ACC112 (cell line): ENCODE data around the gene MYBPHL.

Source experiments
- H2AFZ ChIP-seq: fragments of 200-600 bp; sonication (generic); one replicate; pipeline ENCODE4 v1.6.0; 2017; ENCODE audit warnings: antibody characterized with exemption, low read length; ENCODE audit not compliant: unreplicated experiment
- H3K27ac ChIP-seq: fragments of 200-600 bp; sonication (generic); 2 replicates; pipeline ENCODE4 v1.5.1; 2014; ENCODE audit warnings: low read depth, mild to moderate bottlenecking, antibody characterized with exemption, low read length, moderate library complexity
- H3K27me3 ChIP-seq: fragments of 200-600 bp; sonication (generic); 2 replicates; pipeline ENCODE4 v1.6.1; 2014; ENCODE audit warnings: mild to moderate bottlenecking, antibody characterized with exemption, low read length, moderate library complexity, mixed read lengths; ENCODE audit not compliant: insufficient read depth
- H3K36me3 ChIP-seq: fragments of 200-600 bp; sonication (generic); 2 replicates; pipeline ENCODE4 v1.6.1; 2016; ENCODE audit warnings: mild to moderate bottlenecking, antibody characterized with exemption, low read length, moderate library complexity, mixed read lengths; ENCODE audit not compliant: insufficient read depth
- H3K4me1 ChIP-seq: fragments of 200-600 bp; sonication (generic); one replicate; pipeline ENCODE4 v1.6.1; 2016; ENCODE audit warnings: low read length, mixed read lengths; ENCODE audit not compliant: insufficient read depth, unreplicated experiment, control insufficient read depth
- H3K4me3 ChIP-seq: fragments of 200-600 bp; sonication (generic); 2 replicates; pipeline ENCODE4 v1.5.1; 2014; ENCODE audit warnings: mild to moderate bottlenecking, low read depth, low read length
- H3K79me2 ChIP-seq: fragments of 200-600 bp; sonication (generic); one replicate; pipeline ENCODE4 v1.6.0; 2016; ENCODE audit warnings: low read length; ENCODE audit not compliant: control insufficient read depth, unreplicated experiment, insufficient read depth

Gene MYBPHL

DNA sequence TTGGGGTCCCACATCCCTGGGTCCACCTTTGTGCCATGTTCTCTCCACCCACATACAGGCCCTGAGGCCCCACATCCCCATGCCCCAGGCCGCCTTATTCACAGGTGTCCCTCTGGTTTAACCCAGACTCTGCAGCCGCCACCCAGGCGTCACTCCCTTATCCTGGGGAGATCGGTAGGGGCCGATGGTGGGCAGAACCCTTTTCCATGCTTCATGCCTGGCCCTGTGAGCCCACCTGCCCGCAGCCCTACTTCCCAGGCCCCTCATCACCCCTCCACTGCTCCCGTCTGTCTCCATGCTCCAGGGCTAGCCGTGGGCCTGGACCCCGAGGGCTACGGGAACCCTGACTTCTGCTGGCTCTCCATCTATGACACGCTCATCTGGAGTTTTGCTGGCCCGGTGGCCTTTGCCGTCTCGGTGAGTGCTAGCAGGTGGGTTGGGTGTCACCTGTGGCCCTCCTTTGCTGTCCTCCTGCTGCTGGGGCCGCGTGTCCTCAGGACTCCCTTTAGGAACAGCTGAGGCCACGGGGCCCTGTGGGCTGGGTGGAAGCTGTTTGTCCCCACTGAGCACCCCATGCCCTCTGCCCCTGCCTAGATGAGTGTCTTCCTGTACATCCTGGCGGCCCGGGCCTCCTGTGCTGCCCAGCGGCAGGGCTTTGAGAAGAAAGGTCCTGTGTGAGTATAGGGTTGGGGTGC, 36.0 kb downstream of the MYBPHL start:
- Histone ChIP-seq H3K27ac (no peak overlapping the region), H3K4me1 (no peaks in the 10 kb centered on the region), H3K27me3 (no peaks in the 10 kb centered on the region), H2AFZ (no peak overlapping the region), H3K79me2 (no peaks in the 10 kb centered on the region), H3K4me3 (no peak overlapping the region), H3K36me3 (no peaks in the 10 kb centered on the region)

DNA sequence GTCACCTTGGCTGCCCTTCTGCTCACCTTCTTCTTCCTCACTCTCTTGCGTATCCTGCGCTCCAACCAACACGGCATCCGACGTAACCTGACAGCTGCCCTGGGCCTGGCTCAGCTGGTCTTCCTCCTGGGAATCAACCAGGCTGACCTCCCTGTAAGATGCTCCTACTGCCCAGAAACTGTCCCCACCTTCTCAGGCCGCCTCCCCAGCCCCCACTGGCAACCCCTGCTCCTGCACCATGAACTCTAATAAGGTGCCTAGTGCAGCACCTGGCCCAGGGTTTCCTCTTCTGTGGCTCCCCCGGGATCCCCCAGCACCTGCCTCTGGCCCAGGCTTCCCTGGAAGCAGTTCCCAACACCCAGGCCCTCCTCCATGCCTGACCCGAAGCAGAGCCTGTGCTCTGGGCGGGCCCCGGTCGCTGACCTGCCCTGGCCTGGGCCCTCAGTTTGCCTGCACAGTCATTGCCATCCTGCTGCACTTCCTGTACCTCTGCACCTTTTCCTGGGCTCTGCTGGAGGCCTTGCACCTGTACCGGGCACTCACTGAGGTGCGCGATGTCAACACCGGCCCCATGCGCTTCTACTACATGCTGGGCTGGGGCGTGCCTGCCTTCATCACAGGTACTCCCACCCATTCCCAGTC, 36.7 kb downstream of the MYBPHL start:
- no peaks in the 10 kb centered on the region for H3K79me2 ChIP-seq
- H3K4me1 ChIP-seq, result no peaks in the 10 kb centered on the region
- H3K4me3 ChIP-seq, result no peak overlapping the region
- H3K36me3 ChIP-seq, result no peaks in the 10 kb centered on the region
- no peak overlapping the region for H3K27ac ChIP-seq
- H2AFZ ChIP-seq, result no peak overlapping the region
- no peaks in the 10 kb centered on the region for H3K27me3 ChIP-seq

DNA sequence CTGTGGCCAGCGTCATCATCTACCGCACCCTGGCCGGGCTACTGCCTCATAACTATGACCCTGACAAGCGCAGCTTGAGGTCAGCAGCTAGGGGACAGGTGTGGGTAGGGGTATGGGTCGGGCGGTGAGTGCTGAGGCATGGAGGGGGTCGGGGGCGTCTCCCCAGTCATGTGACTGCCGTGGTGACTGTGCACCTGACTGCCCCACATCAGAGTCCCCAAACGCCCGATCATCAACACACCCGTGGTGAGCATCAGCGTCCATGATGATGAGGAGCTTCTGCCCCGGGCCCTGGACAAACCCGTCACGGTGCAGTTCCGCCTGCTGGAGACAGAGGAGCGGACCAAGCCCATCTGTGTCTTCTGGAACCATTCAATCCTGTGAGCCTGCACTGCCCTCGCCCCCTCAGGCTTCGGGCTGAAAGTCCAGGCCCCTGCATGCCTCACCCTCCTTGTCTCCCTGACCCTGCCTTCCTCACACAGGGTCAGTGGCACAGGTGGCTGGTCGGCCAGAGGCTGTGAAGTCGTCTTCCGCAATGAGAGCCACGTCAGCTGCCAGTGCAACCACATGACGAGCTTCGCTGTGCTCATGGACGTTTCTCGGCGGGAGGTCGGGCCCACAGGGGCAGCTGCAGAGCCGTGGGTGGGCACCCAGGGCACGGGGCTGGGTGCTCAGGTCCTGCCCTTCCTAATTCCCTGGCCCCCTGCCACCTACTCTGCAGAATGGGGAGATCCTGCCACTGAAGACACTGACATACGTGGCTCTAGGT, 37.4 kb downstream of the MYBPHL start:
- Histone ChIP-seq H3K4me3 (no peak overlapping the region), H3K79me2 (no peaks in the 10 kb centered on the region), H3K4me1 (no peaks in the 10 kb centered on the region), H3K27ac (no peak overlapping the region), H3K36me3 (no peaks in the 10 kb centered on the region), H2AFZ (no peak overlapping the region), H3K27me3 (no peaks in the 10 kb centered on the region)

DNA sequence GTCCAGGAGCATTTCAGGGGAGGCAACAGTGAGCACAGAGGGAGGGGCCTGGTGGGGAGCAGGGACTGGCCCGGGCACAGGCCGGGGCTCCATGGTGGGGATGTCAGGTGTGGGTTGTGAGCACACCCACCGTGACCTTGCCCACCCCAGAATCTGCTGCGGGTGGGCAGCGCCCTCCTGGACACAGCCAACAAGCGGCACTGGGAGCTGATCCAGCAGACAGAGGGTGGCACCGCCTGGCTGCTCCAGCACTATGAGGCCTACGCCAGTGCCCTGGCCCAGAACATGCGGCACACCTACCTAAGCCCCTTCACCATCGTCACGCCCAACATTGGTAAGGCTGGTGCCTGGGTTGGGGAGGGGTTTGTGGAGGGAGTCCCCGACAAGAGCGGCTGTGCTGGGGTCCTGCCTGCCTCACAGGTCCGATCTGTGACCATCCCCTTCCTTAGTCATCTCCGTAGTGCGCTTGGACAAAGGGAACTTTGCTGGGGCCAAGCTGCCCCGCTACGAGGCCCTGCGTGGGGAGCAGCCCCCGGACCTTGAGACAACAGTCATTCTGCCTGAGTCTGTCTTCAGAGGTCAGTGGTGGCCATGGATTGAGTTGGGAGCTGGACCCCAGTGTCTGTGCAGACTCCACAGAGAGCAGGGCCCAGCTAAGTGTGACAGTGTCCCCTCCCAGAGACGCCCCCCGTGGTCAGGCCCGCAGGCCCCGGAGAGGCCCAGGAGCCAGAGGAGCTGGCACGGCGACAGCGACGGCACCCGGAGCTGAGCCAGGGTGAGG, 38.2 kb downstream of the MYBPHL start:
- Histone ChIP-seq H3K27me3 (no peaks in the 10 kb centered on the region), H2AFZ (no peak overlapping the region), H3K36me3 (no peaks in the 10 kb centered on the region), H3K79me2 (no peaks in the 10 kb centered on the region), H3K4me1 (no peaks in the 10 kb centered on the region), H3K27ac (no peak overlapping the region), H3K4me3 (no peak overlapping the region)

DNA sequence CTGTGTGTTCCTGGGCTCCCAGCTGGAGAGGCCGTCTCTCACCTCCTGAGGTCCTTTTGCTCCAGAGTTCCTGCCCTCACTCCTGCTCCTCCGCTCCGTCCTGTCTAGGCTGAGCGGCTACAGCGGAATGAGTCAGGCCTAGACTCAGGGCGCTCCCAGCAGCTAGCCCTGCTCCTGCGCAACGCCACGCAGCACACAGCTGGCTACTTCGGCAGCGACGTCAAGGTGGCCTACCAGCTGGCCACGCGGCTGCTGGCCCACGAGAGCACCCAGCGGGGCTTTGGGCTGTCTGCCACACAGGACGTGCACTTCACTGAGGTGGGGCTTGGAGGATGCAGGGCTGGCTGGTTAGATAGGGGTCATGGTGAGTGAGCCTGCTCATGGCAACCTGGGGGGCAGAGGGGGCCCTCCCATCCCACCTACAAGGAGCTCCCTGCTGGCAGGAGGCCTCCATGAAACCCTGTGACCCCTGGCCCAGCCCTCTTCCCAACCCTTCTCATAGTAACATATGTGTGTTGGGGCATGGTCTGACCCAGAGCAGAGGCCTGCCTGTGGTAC, 39.0 kb downstream of the MYBPHL start:
- no peaks in the 10 kb centered on the region for H3K4me1 ChIP-seq
- H3K36me3 ChIP-seq, result no peaks in the 10 kb centered on the region
- H2AFZ ChIP-seq, result no peak overlapping the region
- no peaks in the 10 kb centered on the region for H3K79me2 ChIP-seq
- H3K27ac ChIP-seq, result no peak overlapping the region
- no peaks in the 10 kb centered on the region for H3K27me3 ChIP-seq
- H3K4me3 ChIP-seq, result no peak overlapping the region

DNA sequence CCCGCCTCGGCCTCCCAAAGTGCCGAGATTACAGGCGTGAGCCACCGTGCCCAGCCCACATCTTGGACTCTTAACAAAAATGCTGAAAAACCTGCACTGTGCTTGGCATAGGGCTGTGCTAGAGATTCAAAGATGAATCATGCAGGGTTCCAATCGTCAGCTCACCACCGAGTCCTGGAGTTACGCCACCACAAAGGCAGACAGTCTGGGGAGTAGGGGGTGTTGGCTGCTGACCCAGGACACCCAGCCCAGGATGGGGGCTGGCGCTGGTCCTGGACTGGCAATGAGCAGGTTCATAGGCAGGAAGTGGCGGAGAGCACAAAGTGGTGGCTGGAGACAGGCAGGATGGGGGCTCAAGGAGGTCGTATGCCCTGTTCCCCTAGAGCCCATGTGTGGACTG, 39.8 kb downstream of the MYBPHL start:
- no peak overlapping the region for H2AFZ ChIP-seq
- H3K4me1 ChIP-seq, result no peaks in the 10 kb centered on the region
- no peak overlapping the region for H3K4me3 ChIP-seq
- H3K27me3 ChIP-seq, result no peaks in the 10 kb centered on the region
- no peaks in the 10 kb centered on the region for H3K79me2 ChIP-seq
- no peak overlapping the region for H3K27ac ChIP-seq
- no peaks in the 10 kb centered on the region for H3K36me3 ChIP-seq

DNA sequence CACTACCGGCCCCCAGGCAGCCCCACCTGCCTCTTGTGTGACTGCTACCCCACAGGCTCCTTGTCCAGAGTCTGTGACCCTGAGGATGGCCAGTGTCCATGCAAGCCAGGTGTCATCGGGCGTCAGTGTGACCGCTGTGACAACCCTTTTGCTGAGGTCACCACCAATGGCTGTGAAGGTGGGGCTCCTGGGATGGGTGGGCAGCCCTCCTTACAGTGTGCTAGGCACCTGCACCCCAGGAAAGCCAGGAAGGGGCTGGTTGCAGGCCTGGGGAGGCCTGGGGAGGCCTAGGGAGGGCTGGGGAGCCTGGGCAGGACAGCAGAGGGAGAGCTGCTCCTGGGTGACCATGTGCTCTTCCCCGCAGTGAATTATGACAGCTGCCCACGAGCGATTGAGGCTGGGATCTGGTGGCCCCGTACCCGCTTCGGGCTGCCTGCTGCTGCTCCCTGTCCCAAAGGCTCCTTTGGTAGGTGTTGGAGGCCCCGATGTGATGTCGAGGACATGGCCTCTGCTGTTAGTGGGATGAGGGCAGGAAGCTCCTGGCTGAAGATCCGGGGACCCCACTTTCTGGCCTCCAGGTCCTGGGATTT, 41.0 kb downstream of the MYBPHL start:
- no peak overlapping the region for H3K27ac ChIP-seq
- no peak overlapping the region for H2AFZ ChIP-seq
- H3K79me2 ChIP-seq, result no peaks in the 10 kb centered on the region
- H3K4me1 ChIP-seq, result no peaks in the 10 kb centered on the region
- H3K4me3 ChIP-seq, result no peak overlapping the region
- H3K36me3 ChIP-seq, result no peaks in the 10 kb centered on the region
- H3K27me3 ChIP-seq, result no peaks in the 10 kb centered on the region

DNA sequence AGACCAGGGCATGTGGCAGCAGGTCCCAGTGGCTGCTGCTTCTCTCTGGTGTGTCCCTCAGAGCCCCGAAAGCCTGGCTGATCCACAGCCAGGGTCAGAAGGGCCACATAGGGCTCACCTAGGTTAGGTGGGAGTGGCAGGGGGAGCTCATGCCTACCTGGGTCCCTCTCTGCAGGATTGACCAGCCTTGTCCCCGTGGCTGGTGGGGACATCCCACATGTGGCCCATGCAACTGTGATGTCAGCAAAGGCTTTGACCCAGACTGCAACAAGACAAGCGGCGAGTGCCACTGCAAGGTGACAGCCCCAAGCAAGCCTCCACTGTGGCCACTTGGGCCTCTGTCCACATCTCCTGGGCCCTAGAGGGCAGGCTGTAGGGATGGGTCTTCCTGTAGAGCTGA, 41.8 kb downstream of the MYBPHL start:
- Histone ChIP-seq H3K36me3 (no peaks in the 10 kb centered on the region), H3K27ac (no peak overlapping the region)

DNA sequence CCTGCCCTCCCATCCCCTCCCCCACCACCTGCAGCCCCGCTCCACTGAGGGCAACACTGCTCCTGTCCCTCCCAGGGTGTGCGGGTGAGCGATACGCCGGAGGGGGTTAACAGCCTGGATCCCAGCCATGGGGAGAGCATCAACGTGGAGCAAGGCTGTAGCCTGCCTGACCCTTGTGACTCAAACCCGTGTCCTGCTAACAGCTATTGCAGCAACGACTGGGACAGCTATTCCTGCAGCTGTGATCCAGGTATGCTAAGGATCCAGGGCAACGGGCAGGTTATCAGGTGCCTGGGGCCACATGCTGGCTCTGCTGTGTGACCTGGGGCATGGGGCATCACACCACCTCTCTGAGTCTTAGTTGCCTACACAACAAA, 42.4 kb downstream of the MYBPHL start:
- Histone ChIP-seq H3K27ac (no peak overlapping the region), H3K4me1 (no peaks in the 10 kb centered on the region), H3K36me3 (no peaks in the 10 kb centered on the region), H3K4me3 (no peak overlapping the region), H3K27me3 (no peaks in the 10 kb centered on the region), H3K79me2 (no peaks in the 10 kb centered on the region), H2AFZ (no peak overlapping the region)

More for the DNA sequence above, 41.8 kb downstream of the MYBPHL start:
- Histone ChIP-seq H3K27me3 (no peaks in the 10 kb centered on the region), H2AFZ (no peak overlapping the region), H3K4me1 (no peaks in the 10 kb centered on the region), H3K4me3 (no peak overlapping the region), H3K79me2 (no peaks in the 10 kb centered on the region)
